Measurements from ENCODE around the gene ZNF280A.

The ZNF280A gene

GRCh38 chr22:22487059-22487458 is 33.0 kb downstream of the ZNF280A start:
- TF ChIP-seq ZFX (IDR thresholded peaks at IDR 0.05; ENCODE audit: borderline replicate concordance) (no peak), CTCF (IDR thresholded peaks at IDR 0.05) (no peak)
- H3K27ac ChIP-seq = no peak overlapping the region

GRCh38 chr22:22486132-22486899 is 33.8 kb downstream of the ZNF280A start:
- no peak overlapping the region for H3K27ac ChIP-seq
- TF ChIP-seq CTCF (IDR thresholded peaks at IDR 0.05) (no peak), ZFX (IDR thresholded peaks at IDR 0.05; ENCODE audit: borderline replicate concordance) (no peak)

- TF ChIP-seq ZFX (IDR thresholded peaks at IDR 0.05; ENCODE audit: borderline replicate concordance) = no peak
- no peak for TF ChIP-seq CTCF (IDR thresholded peaks at IDR 0.05)
- no peak overlapping the region for H3K27ac ChIP-seq
These were observed 34.5 kb downstream of the ZNF280A start for GRCh38 chr22:22485524-22485923.

GRCh38 chr22:22484023-22484422 is 36.0 kb downstream of the ZNF280A start:
- TF ChIP-seq ZFX (IDR thresholded peaks at IDR 0.05; ENCODE audit: borderline replicate concordance) (no peak), CTCF (IDR thresholded peaks at IDR 0.05) (no peak)

GRCh38 chr22:22480940-22481339 is 39.1 kb downstream of the ZNF280A start:
- TF ChIP-seq ZFX (IDR thresholded peaks at IDR 0.05; ENCODE audit: borderline replicate concordance) (no peak), CTCF (IDR thresholded peaks at IDR 0.05) (no peak)
- H3K27ac ChIP-seq = no peak overlapping the region

More at GRCh38 chr22:22484023-22484422, 36.0 kb downstream of the ZNF280A start:
- H3K27ac ChIP-seq = no peak overlapping the region

- TF ChIP-seq CTCF (IDR thresholded peaks at IDR 0.05) (no peak), ZFX (IDR thresholded peaks at IDR 0.05; ENCODE audit: borderline replicate concordance) (no peak)
- no peak overlapping the region for H3K27ac ChIP-seq
These were observed 40.0 kb downstream of the ZNF280A start for GRCh38 chr22:22479999-22480532.

GRCh38 chr22:22479116-22479515 is 41.0 kb downstream of the ZNF280A start:
- H3K27ac ChIP-seq = no peak overlapping the region
- TF ChIP-seq CTCF (IDR thresholded peaks at IDR 0.05) (no peak), ZFX (IDR thresholded peaks at IDR 0.05; ENCODE audit: borderline replicate concordance) (no peak)
